ENCODE data around the gene CEP350. TPM values are rescaled to one million over a fixed set of nuclear protein-coding genes. Genes with fewer than 3 reads are reported as not detected.

CEP350 gene
- total RNA-seq, 2 experiments from 2014 or later: 34.4 to 37.6 TPM

GRCh38 chr1:180085331-180085730 is 130.7 kb downstream of the CEP350 start:
- H3K27ac Mint-ChIP-seq: no peak overlapping the region
- no peaks in the 10 kb centered on the region for H3K27me3 Mint-ChIP-seq
- no peaks in the 10 kb centered on the region for H3K9me3 Mint-ChIP-seq
- H3K4me3 Mint-ChIP-seq: no peak overlapping the region
- H3K4me1 Mint-ChIP-seq: no peaks in the 10 kb centered on the region
- DNase-seq: no peak
- H3K36me3 Mint-ChIP-seq: peaks cover 6% of the 10 kb centered on the region

DNA sequence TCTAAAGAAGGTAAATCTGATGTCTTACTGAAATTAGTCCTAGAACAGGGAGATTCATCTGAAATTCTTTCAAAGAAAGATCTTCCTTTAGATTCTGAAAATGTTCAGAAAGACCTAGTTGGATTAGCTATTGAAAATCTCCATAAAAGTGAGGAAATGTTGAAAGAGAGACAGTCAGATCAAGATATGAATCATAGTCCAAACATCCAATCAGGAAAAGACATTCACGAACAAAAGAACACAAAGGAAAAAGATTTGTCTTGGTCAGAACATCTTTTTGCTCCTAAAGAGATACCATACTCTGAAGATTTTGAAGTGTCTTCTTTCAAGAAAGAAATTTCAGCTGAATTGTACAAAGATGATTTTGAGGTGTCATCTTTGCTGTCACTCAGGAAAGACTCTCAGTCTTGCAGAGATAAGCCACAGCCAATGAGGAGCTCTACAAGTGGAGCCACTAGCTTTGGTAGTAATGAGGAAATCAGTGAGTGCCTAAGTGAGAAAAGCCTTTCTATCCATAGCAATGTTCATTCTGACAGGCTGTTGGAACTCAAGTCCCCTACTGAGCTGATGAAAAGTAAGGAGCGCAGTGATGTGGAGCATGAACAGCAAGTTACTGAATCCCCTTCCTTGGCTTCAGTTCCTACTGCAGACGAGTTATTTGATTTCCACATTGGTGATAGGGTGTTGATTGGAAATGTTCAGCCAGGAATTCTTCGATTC is 138.5 kb downstream of the CEP350 start:
- no peak overlapping the region for H3K27ac Mint-ChIP-seq
- H3K4me3 Mint-ChIP-seq: no peak overlapping the region
- H3K4me1 Mint-ChIP-seq: no peaks in the 10 kb centered on the region
- peaks cover 23% of the 10 kb centered on the region for H3K36me3 Mint-ChIP-seq
- H3K9me3 Mint-ChIP-seq: no peaks in the 10 kb centered on the region
- H3K27me3 Mint-ChIP-seq: no peaks in the 10 kb centered on the region
- DNase-seq: no peak

GRCh38 chr1:180094705-180095295 is 140.2 kb downstream of the CEP350 start:
- H3K9me3 Mint-ChIP-seq: no peaks in the 10 kb centered on the region
- DNase-seq: no peak
- H3K4me1 Mint-ChIP-seq: no peaks in the 10 kb centered on the region
- H3K36me3 Mint-ChIP-seq: peaks cover 20% of the 10 kb centered on the region
- H3K27ac Mint-ChIP-seq: no peak overlapping the region
- H3K27me3 Mint-ChIP-seq: no peaks in the 10 kb centered on the region
- no peak overlapping the region for H3K4me3 Mint-ChIP-seq

DNA sequence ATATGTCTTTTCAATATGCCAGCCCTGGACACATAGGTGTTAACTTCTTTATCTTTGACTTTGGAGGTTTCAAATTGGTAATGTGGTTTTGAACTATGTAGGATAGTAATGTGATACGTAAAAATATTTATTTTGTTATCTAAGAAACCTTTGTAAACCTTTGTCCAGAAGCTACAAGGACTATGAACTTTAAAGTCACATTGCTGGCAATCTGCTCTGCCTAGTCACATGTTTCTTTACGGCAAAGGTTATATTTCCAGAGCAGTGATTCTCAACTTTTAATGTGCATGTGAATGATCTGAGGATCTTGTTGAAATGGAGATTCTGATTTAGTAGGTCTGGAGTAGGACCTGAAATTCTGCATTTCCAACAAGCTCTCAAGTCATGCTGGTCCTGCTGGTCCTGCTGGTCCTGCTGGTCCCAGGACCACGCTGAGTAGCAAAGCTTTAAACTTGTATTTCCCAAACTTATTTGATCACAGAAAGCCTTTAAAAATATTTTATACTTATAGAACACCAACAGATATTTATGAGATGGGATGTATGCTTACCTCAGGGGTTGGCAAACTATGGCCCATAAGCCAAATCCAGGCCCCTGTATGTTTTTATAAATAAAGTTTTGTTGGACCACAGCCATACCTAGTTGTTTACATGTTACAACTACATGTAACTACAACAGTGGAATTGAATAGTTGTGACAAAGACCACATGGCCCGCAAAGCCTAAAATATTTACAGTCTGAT is 142.1 kb downstream of the CEP350 start:
- Mint-ChIP-seq H3K9me3 (no peaks in the 10 kb centered on the region), H3K4me3 (no peak overlapping the region), H3K27me3 (no peaks in the 10 kb centered on the region), H3K27ac (no peak overlapping the region), H3K36me3 (peaks cover 26% of the 10 kb centered on the region), H3K4me1 (peaks cover 3% of the 10 kb centered on the region)
- no peak for DNase-seq

- H3K27me3 Mint-ChIP-seq: no peaks in the 10 kb centered on the region
- H3K36me3 Mint-ChIP-seq: peaks cover 26% of the 10 kb centered on the region
- no peak overlapping the region for H3K27ac Mint-ChIP-seq
- H3K9me3 Mint-ChIP-seq: no peaks in the 10 kb centered on the region
- DNase-seq: no peak
- peaks cover 3% of the 10 kb centered on the region for H3K4me1 Mint-ChIP-seq
- H3K4me3 Mint-ChIP-seq: no peak overlapping the region
Observed at GRCh38 chr1:180097326-180097605, 142.7 kb downstream of the CEP350 start.

- Mint-ChIP-seq H3K27ac (no peak overlapping the region), H3K9me3 (no peaks in the 10 kb centered on the region)
Observed at GRCh38 chr1:180101411-180101810, 146.8 kb downstream of the CEP350 start.

GRCh38 chr1:180103819-180104218 is 149.2 kb downstream of the CEP350 start:
- Mint-ChIP-seq H3K27ac (no peak overlapping the region), H3K9me3 (no peaks in the 10 kb centered on the region), H3K36me3 (peaks cover 12% of the 10 kb centered on the region), H3K27me3 (no peaks in the 10 kb centered on the region), H3K4me1 (peaks cover 3% of the 10 kb centered on the region), H3K4me3 (no peak overlapping the region)
- no peak for DNase-seq

More at GRCh38 chr1:180101411-180101810, 146.8 kb downstream of the CEP350 start:
- H3K4me3 Mint-ChIP-seq: no peak overlapping the region
- no peak for DNase-seq
- H3K27me3 Mint-ChIP-seq: no peaks in the 10 kb centered on the region
- peaks cover 3% of the 10 kb centered on the region for H3K4me1 Mint-ChIP-seq
- peaks cover 10% of the 10 kb centered on the region for H3K36me3 Mint-ChIP-seq

DNA sequence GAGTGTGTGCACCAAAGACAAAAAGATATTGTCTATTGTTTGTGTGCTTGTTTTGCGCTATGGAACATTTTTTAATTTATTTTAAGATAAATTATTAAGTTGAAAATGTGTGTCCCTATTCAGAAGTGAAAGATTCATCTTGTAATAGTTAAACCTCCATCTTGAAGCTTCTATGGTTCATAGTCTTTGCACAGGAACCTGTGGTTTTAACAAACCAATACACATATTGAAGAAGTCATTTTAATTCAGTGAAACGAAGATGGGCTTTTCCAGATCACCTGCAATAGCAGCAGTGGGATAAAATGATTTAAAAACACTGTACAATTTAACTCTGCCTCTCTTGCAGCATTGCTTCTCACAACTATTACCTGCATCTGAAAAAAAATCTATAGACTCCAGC is 157.5 kb downstream of the CEP350 start:
- H3K27ac Mint-ChIP-seq: no peak overlapping the region
- H3K36me3 Mint-ChIP-seq: peaks cover 18% of the 10 kb centered on the region
- H3K9me3 Mint-ChIP-seq: peaks cover 1% of the 10 kb centered on the region

GRCh38 chr1:180112984-180113647 is 158.5 kb downstream of the CEP350 start:
- Mint-ChIP-seq H3K27me3 (no peaks in the 10 kb centered on the region), H3K27ac (no peak overlapping the region), H3K9me3 (peaks cover 1% of the 10 kb centered on the region), H3K4me3 (no peak overlapping the region), H3K4me1 (no peaks in the 10 kb centered on the region), H3K36me3 (peaks cover 16% of the 10 kb centered on the region)
- no peak for DNase-seq

More for the DNA sequence above, 157.5 kb downstream of the CEP350 start:
- H3K27me3 Mint-ChIP-seq: no peaks in the 10 kb centered on the region
- no peak overlapping the region for H3K4me3 Mint-ChIP-seq
- H3K4me1 Mint-ChIP-seq: no peaks in the 10 kb centered on the region
- no peak for DNase-seq

- Mint-ChIP-seq H3K4me3 (no peak overlapping the region), H3K4me1 (no peaks in the 10 kb centered on the region), H3K27me3 (no peaks in the 10 kb centered on the region), H3K36me3 (peaks cover 16% of the 10 kb centered on the region), H3K27ac (no peak overlapping the region), H3K9me3 (peaks cover 1% of the 10 kb centered on the region)
- DNase-seq: no peak
Observed at GRCh38 chr1:180114396-180114945, 159.9 kb downstream of the CEP350 start.

DNA sequence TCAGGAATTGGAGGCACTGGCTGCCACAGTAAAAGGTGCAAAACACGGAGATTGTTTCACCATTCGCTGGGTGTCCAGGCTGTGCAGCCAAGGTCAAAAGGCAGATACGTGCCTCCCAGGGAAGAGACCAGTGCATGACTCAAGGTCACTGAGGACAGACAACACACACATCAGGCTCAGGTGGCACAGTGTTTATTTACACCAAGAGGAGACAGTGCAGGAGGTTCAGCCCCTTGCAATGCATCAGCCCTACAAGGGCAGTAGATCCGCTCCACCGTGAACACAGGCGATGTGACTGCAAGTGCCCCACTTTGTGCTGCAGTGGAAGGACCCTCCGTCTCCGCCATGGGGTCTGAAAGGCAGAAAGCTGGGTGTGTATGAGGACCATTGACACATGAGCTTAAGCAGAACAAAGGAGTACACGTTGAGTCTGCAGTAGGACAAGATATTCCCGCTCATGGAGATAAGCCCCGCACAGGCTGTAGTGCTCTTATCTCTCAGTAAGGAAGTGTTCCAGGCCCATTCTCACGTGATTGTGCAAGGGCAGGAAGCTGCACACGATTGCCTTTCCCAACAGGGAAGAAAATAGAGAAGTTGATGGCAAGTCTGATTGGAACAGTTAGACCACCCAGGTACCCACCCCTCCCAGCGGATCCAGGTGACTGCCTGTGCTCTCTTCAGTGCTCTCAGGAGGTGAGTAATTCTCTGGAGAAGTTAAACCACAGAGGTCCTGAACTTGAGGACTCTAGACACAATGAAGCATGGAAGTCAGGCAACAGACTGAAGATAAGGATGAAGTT is 162.6 kb downstream of the CEP350 start:
- Mint-ChIP-seq H3K9me3 (peaks cover 1% of the 10 kb centered on the region), H3K27me3 (no peaks in the 10 kb centered on the region), H3K4me3 (no peak overlapping the region), H3K4me1 (no peaks in the 10 kb centered on the region), H3K27ac (no peak overlapping the region), H3K36me3 (peaks cover 16% of the 10 kb centered on the region)
- no peak for DNase-seq

- Mint-ChIP-seq H3K27ac (no peak overlapping the region), H3K36me3 (peaks cover 13% of the 10 kb centered on the region), H3K27me3 (no peaks in the 10 kb centered on the region), H3K4me3 (no peak overlapping the region), H3K4me1 (no peaks in the 10 kb centered on the region), H3K9me3 (peaks cover 1% of the 10 kb centered on the region)
- DNase-seq: no peak
Observed at GRCh38 chr1:180117764-180118116, 163.1 kb downstream of the CEP350 start.

DNA sequence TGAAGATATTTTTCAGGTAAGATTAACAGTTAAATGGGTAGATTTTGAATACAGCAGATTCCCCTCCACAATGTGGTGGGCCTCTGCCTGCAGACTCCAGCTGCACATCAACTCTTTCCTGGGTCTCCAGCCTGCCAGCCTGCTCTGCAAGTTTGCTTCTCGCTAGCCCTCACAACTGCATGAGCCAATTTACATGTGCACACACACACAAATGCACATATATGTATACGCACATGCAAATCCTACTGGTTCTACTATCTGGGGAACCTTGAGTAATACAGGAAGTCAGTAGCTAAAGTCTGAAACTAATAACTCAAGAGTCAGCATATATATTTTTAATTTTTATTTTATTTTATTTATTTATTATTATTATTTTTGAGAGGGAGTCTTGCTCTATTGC is 165.2 kb downstream of the CEP350 start:
- Mint-ChIP-seq H3K4me3 (no peak overlapping the region), H3K4me1 (no peaks in the 10 kb centered on the region), H3K27ac (no peak overlapping the region), H3K9me3 (peaks cover 1% of the 10 kb centered on the region), H3K36me3 (peaks cover 8% of the 10 kb centered on the region), H3K27me3 (no peaks in the 10 kb centered on the region)
- no peak for DNase-seq

DNA sequence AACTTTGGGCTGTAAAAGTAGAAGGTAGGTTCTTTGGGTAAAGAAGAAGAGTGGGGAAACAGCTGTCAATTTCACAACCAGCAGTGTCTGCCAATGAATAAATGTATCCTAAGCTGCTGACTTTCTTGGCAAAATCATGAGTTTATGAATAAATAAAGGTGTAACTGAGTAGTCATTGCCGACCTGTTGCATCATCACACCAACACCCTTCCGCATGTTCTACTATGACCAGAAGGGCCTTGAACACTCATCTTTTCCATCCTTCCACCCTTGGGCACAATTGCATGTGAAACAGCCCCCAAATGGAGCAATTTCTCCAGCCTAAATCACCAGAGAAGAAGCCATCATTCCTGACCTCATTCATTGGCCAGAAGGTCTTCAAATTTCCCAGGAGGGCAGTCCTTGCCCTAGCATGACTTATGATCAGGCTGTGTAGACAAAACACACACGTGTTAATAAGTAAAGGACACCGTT is 168.9 kb downstream of the CEP350 start:
- peak overlapping the region; percentile 42 for H3K27ac Mint-ChIP-seq
- no peak overlapping the region for H3K4me3 Mint-ChIP-seq
- no peaks in the 10 kb centered on the region for H3K36me3 Mint-ChIP-seq
- DNase-seq: no peak
- no peaks in the 10 kb centered on the region for H3K4me1 Mint-ChIP-seq
- no peaks in the 10 kb centered on the region for H3K9me3 Mint-ChIP-seq
- no peaks in the 10 kb centered on the region for H3K27me3 Mint-ChIP-seq
